ENCODE data around the gene PUM1.

The PUM1 gene

DNA sequence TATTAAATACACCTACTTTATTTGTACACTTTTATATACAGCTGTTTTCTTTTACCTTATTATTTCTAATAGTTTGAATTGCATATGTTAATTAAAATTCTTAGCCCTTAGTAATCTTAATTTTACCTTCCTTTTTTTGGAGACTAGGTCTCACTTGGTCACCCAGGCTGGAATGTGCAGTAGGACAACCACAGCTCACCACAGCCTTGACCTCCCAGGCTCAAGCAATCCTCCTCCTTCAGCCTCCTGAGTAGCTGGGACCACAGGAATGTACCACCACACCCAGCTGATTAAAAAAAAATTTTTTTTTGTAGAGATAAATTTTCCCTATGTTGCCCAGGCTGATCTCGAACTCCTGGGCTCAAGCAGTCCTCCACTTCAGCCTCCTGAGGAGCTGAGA lies 141.9 kb downstream of the PUM1 start:
- no peak for DNase-seq

DNA sequence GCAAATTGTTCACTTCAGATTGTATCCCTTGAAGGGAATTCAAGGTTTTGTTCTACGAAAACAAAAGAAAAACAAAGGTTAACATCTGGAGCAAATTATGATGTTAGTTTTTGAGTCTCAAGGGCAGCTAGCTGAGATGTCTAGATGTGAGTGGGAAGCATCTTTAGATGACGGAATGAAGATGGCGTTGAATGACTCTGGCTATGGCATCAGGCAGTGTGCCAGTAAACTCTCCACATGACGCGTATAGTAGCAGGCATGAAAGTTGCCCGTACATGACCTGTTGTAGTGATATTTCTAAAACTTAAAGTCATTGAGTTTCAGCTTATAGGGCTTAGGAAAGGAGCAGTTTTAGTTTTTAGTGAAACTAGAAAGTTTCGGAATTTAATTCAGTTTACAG lies 144.7 kb downstream of the PUM1 start:
- DNase-seq, result no peak

DNA sequence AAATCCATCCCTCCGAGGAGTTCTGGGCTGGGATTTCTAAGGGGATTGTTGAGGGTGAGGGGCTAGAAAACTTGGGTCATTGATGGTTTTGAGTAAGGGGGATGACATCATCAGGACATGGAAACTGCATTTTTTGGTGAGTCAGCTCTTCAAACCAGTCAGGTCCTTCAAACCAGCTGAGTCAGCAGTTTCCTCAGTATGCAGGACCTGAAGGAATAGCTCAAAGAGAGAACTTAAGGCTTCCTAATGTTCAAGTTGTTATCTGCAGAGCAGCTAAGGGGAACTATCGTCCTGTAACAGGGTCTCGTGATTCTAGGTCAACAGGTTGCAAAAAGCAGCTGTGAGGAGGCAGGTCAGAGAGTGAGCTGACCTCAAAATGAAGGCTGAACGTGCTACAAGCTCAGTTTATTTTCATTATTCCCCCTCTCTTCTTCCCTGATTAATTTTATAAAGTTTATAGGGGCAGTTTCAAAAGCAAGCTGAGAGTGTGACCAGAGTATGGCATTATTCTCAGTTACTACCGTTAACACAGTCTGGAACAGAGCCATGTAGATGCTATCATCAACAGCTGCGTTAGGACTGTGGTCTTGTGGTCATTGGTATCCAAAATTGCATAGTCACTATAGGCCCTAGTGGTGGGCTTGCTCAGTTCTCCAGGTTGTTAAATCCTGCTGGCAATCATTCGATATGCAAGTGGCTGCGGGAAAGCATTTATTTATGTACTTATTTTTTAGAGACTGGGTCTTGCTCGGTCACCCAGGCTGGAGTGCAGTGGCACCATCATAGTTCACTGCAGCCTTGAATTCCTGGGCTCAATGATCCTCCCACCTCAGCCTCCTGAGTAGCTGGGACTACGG lies 146.3 kb downstream of the PUM1 start:
- no peak for DNase-seq

DNA sequence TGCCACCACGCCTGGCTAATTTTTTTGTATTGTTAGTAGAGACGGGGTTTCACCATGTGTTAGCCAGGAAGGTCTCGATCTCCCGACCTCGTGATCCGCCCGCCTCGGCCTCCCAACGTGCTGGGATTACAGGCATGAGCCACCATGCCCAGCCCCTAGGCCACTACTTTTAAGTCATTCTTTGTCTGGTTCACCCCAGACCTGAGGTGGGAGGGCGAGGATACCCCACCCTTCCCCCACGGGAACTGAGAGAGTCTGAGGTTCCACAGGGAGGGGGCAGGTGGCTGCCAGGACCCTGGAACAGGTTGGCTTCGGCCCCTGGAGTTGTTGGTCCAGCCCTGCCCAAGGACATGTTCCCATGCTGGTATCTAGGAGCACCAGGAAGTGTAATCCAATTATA lies 149.2 kb downstream of the PUM1 start:
- DNase-seq, result no peak

GRCh38 chr1:30915491-30916230 lies 149.9 kb downstream of the PUM1 start:
- DNase-seq, result no peak

DNA sequence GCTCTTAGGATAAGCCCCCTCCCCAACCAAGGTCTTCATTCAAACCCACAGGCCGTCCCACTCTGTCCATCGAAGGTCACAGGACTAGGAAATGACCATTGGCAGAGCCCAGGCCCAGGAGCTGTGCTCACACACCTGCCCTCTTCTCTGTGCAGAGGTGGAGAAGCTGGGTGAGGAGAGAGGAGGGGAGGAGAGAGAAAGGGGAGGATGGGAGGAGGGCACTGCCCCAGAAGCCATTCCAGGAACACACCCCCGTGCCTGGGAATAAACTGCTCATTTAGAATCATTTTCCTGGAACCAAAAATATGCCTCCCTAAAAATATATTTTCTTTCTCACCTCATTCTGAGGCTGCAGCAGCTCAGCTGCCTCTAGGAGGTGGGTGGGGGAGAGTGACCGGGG lies 150.6 kb downstream of the PUM1 start:
- no peak for DNase-seq

- no peak for DNase-seq
Measured at GRCh38 chr1:30914587-30914922, 151.0 kb downstream of the PUM1 start.

DNA sequence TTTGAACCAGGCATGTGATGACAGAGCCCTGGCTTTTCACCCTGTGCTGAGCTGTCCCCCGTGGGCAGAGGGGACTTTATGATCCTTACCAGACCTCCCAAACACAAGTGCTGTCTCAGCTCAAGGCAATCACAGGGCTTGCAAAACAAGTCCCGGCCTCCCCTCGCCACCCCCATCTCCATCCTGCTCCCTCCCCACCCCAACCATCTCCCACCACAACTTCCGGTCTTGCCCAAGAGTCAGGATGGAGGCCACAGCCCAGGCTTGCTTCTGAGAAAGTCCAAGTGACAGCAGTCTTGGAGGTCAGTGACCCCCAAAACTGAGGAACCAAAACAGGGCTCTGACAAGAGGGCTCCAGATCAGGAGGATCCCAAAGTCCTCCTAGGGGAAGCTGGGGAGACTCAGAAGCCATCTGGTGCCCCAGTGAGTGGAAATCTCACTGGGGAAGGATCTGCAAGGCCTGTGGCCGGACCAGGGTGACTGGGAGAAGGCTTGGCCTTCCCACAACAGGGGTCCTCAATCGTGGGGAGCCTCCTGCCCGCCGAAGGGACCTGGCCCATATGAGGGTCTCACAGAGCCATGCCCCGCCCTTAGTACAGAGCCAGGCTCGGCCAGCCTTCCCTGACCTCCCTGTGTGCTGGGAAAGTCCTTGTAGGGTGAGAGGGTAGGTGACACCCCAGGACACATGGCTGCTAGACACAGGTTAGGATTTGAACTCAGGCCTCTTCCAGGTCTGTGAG lies 152.4 kb downstream of the PUM1 start:
- DNase-seq, result no peak

- DNase-seq, result no peak
Measured at GRCh38 chr1:30912224-30912623, 153.3 kb downstream of the PUM1 start.

DNA sequence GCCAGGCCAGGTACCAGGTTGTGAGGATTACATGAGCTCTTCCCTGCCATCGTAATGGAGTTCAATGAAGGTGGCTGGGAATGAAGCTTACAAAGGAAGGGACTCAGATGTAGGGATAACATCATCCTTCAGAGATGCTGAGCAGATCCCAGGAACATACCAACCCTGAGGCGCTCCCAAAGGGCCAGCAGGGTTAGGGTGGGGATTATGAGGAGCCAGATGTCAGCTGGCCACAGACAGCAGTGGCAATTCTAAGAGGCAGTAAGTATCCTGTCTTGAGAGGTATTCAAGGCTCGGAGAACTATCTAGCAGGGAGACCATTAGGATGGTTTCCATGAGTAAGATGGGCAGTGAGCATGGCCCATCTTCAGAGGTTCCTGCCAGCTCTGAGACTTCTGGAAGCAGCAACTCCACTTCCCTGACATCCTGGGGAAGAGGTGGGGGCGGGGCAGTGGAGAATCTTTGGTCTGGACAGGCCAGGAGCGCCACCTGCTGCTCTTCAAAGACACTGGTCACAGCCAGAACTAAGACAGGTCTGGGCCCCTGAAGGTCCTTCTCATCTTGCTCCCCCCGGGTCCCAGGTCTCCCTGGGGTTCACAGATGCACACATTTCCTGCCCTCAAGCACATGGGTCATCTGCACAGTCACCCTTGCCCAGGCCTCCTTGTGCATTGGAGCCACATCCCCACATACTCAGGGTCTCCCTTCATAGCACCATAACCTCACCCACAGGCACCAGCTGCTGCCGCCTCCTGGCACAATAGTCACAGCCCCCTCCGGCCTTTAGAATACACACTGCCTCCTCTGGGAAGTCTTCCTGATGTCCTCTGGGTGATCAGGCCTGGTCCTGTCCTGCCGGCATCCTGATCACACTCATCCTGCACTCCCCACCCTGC lies 154.2 kb downstream of the PUM1 start:
- peak; percentile 13 for DNase-seq

GRCh38 chr1:30909365-30910068 lies 156.0 kb downstream of the PUM1 start:
- DNase-seq, result no peak

GRCh38 chr1:30908696-30909364 lies 156.7 kb downstream of the PUM1 start, which contains the start of gene SDC3:
Gene SDC3 (minus strand): TSS chr1:30908758. CDS start chr1:30908586, 172 bp downstream.
- no peak for DNase-seq

GRCh38 chr1:30908316-30908695 lies 157.2 kb downstream of the PUM1 start:
- DNase-seq, result no peak

GRCh38 chr1:30907481-30908315 lies 157.8 kb downstream of the PUM1 start:
- no peak for DNase-seq

- no peak for DNase-seq
Measured at GRCh38 chr1:30906631-30907441, 158.7 kb downstream of the PUM1 start.

- DNase-seq, result no peak
Measured at GRCh38 chr1:30905916-30906620, 159.4 kb downstream of the PUM1 start.

DNA sequence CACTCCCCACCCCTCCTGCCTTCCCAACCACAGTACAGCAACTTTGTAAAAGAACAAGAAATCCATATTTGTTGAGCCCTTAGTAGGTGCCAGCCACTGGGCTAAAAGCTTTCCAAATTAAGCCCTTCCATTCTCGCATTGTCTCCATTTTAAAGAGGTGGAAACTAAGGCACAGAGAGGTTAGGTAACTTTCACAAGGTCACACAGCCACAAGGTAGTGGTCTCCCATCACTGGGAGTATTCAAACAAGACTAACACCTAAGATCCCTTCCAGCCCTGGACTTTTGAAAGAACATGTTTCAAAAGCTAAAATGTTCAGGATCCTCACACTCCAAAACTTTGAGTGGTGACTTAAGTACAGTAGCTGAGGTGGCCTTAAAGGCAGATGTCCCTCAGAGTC lies 160.1 kb downstream of the PUM1 start:
- no peak for DNase-seq

- DNase-seq, result no peak
Measured at GRCh38 chr1:30904962-30905335, 160.6 kb downstream of the PUM1 start.

Data from effector CD8-positive, alpha-beta T cell (primary cell).